ENCODE results near the gene ASCL1. TPM values are rescaled to one million over a fixed set of nuclear protein-coding genes. Genes with fewer than 3 reads are reported as not detected.

Gene ASCL1
- total RNA-seq, 2 experiments from 2014 or later = not detected

GRCh38 chr12:102913453-102914226 is 43.8 kb upstream of the ASCL1 start:
- Histone ChIP-seq H3K27ac (ENCODE audit: low read depth in 1 of 2, low read length in 2 of 2) (no peak overlapping the region), H3K27me3 (ENCODE audit: control insufficient read depth in 1 of 2, insufficient read depth in 2 of 2, low read length in 2 of 2) (no peaks in the 10 kb centered on the region), H3K36me3 (ENCODE audit: insufficient read depth, low read length) (no peaks in the 10 kb centered on the region), H3K9me3 (ENCODE audit: control insufficient read depth in 1 of 2, insufficient read depth in 1 of 2, low read length in 2 of 2) (peaks cover 0 to 9% of the 10 kb centered on the region in 2 experiments), H3K4me1 (ENCODE audit: insufficient read depth, low read length) (peaks cover 13% of the 10 kb centered on the region), H3K4me3 (ENCODE audit: low read length) (no peak overlapping the region)
- ChIA-PET CTCF (no interaction called here), POLR2A (no interaction called here)
- no peaks in the 10 kb centered on the region for H3K36me3 Mint-ChIP-seq (ENCODE audit: low read depth)
- H3K27me3 Mint-ChIP-seq = peaks cover 8% of the 10 kb centered on the region
- H3K9me3 Mint-ChIP-seq = no peaks in the 10 kb centered on the region
- no peaks in the 10 kb centered on the region for H3K4me1 Mint-ChIP-seq (ENCODE audit: low read depth)
- no peak for DNase-seq
- H3K4me3 Mint-ChIP-seq = no peak overlapping the region
- intact Hi-C loops (cut with DNase I, micrococcal nuclease) = no loop called here
- no peak for TF ChIP-seq CTCF (IDR thresholded peaks at IDR 0.05)
- no peak overlapping the region for H3K27ac Mint-ChIP-seq
- ATAC-seq (ENCODE audit: poor library complexity) = no peak

DNA sequence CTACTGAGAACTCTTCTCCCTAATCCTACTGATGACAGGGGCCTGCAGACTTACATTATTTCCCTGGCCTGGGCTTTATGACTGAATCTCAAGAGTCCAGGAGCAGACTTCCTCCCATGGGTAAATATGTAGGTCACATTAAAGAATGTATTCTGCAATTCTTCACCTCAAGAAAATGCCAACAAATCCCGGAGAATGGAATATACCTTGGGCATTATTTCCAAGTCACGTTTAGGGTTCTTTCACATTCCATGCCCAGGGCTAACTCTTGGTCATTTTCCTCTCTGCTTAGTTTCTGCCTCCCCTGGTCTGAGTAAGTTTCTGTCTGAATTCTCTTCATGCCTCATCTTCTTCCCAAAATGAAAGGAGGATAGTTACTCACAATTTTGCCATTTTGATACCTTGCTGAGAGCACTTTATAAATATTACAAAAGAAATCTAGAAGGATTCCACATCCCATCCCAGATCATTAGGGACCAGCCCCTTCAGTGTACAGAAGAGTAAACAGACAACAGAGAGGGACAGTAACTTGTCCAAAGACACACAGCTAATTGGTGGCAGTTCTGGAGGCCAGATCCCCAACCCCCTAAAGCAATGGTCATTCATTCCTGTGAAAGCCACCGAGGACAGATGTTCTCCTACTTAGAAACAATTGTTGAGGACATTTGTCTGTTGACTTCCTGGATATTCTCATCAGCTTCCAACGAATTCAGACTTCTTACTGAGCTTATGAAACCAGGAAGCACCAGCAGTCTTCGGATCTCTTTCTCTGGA is 41.0 kb upstream of the ASCL1 start:
- CTCF ChIA-PET = no interaction called here
- peaks cover 13% of the 10 kb centered on the region for H3K4me1 ChIP-seq (ENCODE audit: insufficient read depth, low read length)
- POLR2A ChIA-PET = no interaction called here
- Mint-ChIP-seq H3K4me1 (ENCODE audit: low read depth) (no peaks in the 10 kb centered on the region), H3K27me3 (peaks cover 19% of the 10 kb centered on the region), H3K36me3 (ENCODE audit: low read depth) (no peaks in the 10 kb centered on the region), H3K9me3 (no peaks in the 10 kb centered on the region), H3K4me3 (peak overlapping the region; percentile 78), H3K27ac (no peak overlapping the region)
- no peak overlapping the region for H3K27ac ChIP-seq (ENCODE audit: low read depth in 1 of 2, low read length in 2 of 2)
- H3K9me3 ChIP-seq (ENCODE audit: control insufficient read depth in 1 of 2, insufficient read depth in 1 of 2, low read length in 2 of 2) = peaks cover 0 to 6% of the 10 kb centered on the region in 2 experiments
- intact Hi-C loops (cut with DNase I, micrococcal nuclease) = no loop called here
- ATAC-seq (ENCODE audit: poor library complexity) = no peak
- peak overlapping the region; percentile 51 for H3K4me3 ChIP-seq (ENCODE audit: low read length)
- H3K27me3 ChIP-seq (ENCODE audit: control insufficient read depth in 1 of 2, insufficient read depth in 2 of 2, low read length in 2 of 2) = no peaks in the 10 kb centered on the region
- no peaks in the 10 kb centered on the region for H3K36me3 ChIP-seq (ENCODE audit: insufficient read depth, low read length)
- no peak for DNase-seq
- no peak for TF ChIP-seq CTCF (IDR thresholded peaks at IDR 0.05)

DNA sequence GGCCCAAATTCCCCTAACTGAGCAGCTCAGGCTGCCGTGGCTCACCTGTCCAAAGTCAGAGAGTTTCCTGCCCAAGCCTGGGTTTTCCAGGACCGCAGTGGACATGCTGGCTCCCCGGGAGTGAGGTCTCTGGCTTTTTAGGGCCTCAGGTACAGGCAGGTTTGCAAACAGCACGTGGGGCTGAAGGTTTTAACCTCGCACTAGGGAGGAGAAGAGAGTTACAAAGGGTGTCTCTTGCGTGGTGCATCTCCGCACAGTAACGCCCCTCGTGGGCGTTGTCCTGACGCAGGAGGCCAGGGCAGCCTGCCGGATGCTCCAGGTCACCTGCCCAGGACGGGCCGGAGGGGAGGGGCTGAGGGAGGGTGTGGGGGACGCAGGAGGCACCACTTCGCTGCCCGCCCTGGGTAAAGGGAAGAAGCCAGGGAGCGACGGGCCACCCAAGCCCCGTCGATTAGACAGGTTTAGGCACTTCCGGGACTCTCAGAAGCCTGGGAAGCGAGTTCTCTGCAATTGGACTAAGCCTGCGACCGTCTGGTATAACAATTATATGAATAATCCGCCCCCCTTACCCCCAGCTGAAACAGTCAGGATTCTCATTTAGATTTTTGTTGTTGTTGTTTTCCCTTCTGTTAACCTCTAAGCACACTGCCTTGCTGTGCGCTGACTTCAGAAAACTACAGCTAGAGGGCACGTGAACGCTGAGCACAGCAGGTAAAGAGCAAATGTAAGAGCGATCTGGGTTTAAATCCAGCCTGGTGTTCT is 40.3 kb upstream of the ASCL1 start, which contains the start of gene PAH:
Gene PAH, minus strand, starts transcription at position 219 of the 762 bp plus-strand sequence. Its CDS starts 114 bp downstream, at position 105.
- Mint-ChIP-seq H3K36me3 (ENCODE audit: low read depth) (no peaks in the 10 kb centered on the region), H3K4me1 (ENCODE audit: low read depth) (no peaks in the 10 kb centered on the region), H3K27me3 (peaks cover 22% of the 10 kb centered on the region), H3K4me3 (peak within 1 kb of the TSS; percentile 78), H3K9me3 (no peaks in the 10 kb centered on the region), H3K27ac (no peak within 1 kb of the TSS)
- POLR2A ChIA-PET = no interaction called here
- H3K9me3 ChIP-seq (ENCODE audit: control insufficient read depth in 1 of 2, insufficient read depth in 1 of 2, low read length in 2 of 2) = peaks cover 0 to 6% of the 10 kb centered on the region in 2 experiments
- peaks cover 13% of the 10 kb centered on the region for H3K4me1 ChIP-seq (ENCODE audit: insufficient read depth, low read length)
- TF ChIP-seq CTCF (IDR thresholded peaks at IDR 0.05) = no peak
- H3K36me3 ChIP-seq (ENCODE audit: insufficient read depth, low read length) = no peaks in the 10 kb centered on the region
- intact Hi-C loops (cut with DNase I, micrococcal nuclease) = no loop called here
- peak in 7 of 14 experiments; percentile 0 to 34 (median 9) for DNase-seq
- ATAC-seq (ENCODE audit: poor library complexity) = peak; percentile 43
- H3K27ac ChIP-seq (ENCODE audit: low read depth in 1 of 2, low read length in 2 of 2) = no peak within 1 kb of the TSS
- CTCF ChIA-PET = no interaction called here
- H3K27me3 ChIP-seq (ENCODE audit: control insufficient read depth in 1 of 2, insufficient read depth in 2 of 2, low read length in 2 of 2) = no peaks in the 10 kb centered on the region
- H3K4me3 ChIP-seq (ENCODE audit: low read length) = peak within 1 kb of the TSS; percentile 51
